ENCODE data around the gene GPATCH1.

The GPATCH1 gene

GRCh38 chr19:33064792-33065550 is 16.0 kb upstream of the GPATCH1 start, which contains the start of gene RHPN2:
TSS of gene RHPN2 (minus strand) at chr19:33064888. CDS start at chr19:33064852, 36 bp downstream.
- Histone ChIP-seq H3K36me3 (ENCODE audit: insufficient read depth, low read depth, low read length) (no peaks in the 10 kb centered on the region), H3K9ac (ENCODE audit: low read depth, low read length) (peak within 1 kb of the TSS; percentile 41; the same call in 1 of the 2 replicates), H3K9me3 (ENCODE audit: insufficient read depth, low read depth, low read length) (no peaks in the 10 kb centered on the region), H3K4me1 (ENCODE audit: insufficient read depth, low read length) (peaks cover 3% of the 10 kb centered on the region), H3K27me3 (ENCODE audit: insufficient read depth, low read length) (peaks cover 18% of the 10 kb centered on the region; the same call in 1 of the 2 replicates), H3K4me3 (ENCODE audit: low read length) (peak within 1 kb of the TSS; percentile 74), H3K27ac (ENCODE audit: low read length) (no peak within 1 kb of the TSS)

GRCh38 chr19:33066543-33066942 is 14.4 kb upstream of the GPATCH1 start:
- Histone ChIP-seq H3K27ac (ENCODE audit: low read length) (no peak overlapping the region), H3K36me3 (ENCODE audit: insufficient read depth, low read depth, low read length) (no peaks in the 10 kb centered on the region), H3K27me3 (ENCODE audit: insufficient read depth, low read length) (peaks cover 18% of the 10 kb centered on the region; the same call in 1 of the 2 replicates), H3K4me1 (ENCODE audit: insufficient read depth, low read length) (peaks cover 3% of the 10 kb centered on the region), H3K9ac (ENCODE audit: low read depth, low read length) (no peak overlapping the region), H3K9me3 (ENCODE audit: insufficient read depth, low read depth, low read length) (no peaks in the 10 kb centered on the region), H3K4me3 (ENCODE audit: low read length) (no peak overlapping the region)

GRCh38 chr19:33067121-33067520 is 13.9 kb upstream of the GPATCH1 start:
- H3K27me3 ChIP-seq (ENCODE audit: insufficient read depth, low read length), result peaks cover 18% of the 10 kb centered on the region; the same call in 1 of the 2 replicates

GRCh38 chr19:33071887-33072286 is 9.1 kb upstream of the GPATCH1 start:
- Histone ChIP-seq H3K9ac (ENCODE audit: low read depth, low read length) (no peak overlapping the region), H3K4me1 (ENCODE audit: insufficient read depth, low read length) (no peaks in the 10 kb centered on the region; the same call in 1 of the 2 replicates), H3K27ac (ENCODE audit: low read length) (no peak overlapping the region), H3K9me3 (ENCODE audit: insufficient read depth, low read depth, low read length) (no peaks in the 10 kb centered on the region), H3K4me3 (ENCODE audit: low read length) (no peak overlapping the region), H3K27me3 (ENCODE audit: insufficient read depth, low read length) (no peaks in the 10 kb centered on the region), H3K36me3 (ENCODE audit: insufficient read depth, low read depth, low read length) (no peaks in the 10 kb centered on the region)

More at GRCh38 chr19:33067121-33067520, 13.9 kb upstream of the GPATCH1 start:
- H3K9ac ChIP-seq (ENCODE audit: low read depth, low read length), result no peak overlapping the region
- no peak overlapping the region for H3K4me3 ChIP-seq (ENCODE audit: low read length)
- H3K9me3 ChIP-seq (ENCODE audit: insufficient read depth, low read depth, low read length), result no peaks in the 10 kb centered on the region
- H3K27ac ChIP-seq (ENCODE audit: low read length), result no peak overlapping the region
- peaks cover 3% of the 10 kb centered on the region for H3K4me1 ChIP-seq (ENCODE audit: insufficient read depth, low read length)
- H3K36me3 ChIP-seq (ENCODE audit: insufficient read depth, low read depth, low read length), result no peaks in the 10 kb centered on the region

GRCh38 chr19:33075519-33075918 is 5.5 kb upstream of the GPATCH1 start:
- H3K4me3 ChIP-seq (ENCODE audit: low read length), result no peak overlapping the region
- H3K27me3 ChIP-seq (ENCODE audit: insufficient read depth, low read length), result no peaks in the 10 kb centered on the region
- H3K9me3 ChIP-seq (ENCODE audit: insufficient read depth, low read depth, low read length), result no peaks in the 10 kb centered on the region
- no peaks in the 10 kb centered on the region for H3K4me1 ChIP-seq (ENCODE audit: insufficient read depth, low read length)
- no peak overlapping the region for H3K9ac ChIP-seq (ENCODE audit: low read depth, low read length)
- no peak overlapping the region for H3K27ac ChIP-seq (ENCODE audit: low read length)
- H3K36me3 ChIP-seq (ENCODE audit: insufficient read depth, low read depth, low read length), result no peaks in the 10 kb centered on the region

GRCh38 chr19:33085570-33086128 is 4.7 kb downstream of the GPATCH1 start:
- no peak overlapping the region for H3K9ac ChIP-seq (ENCODE audit: low read depth, low read length)
- H3K36me3 ChIP-seq (ENCODE audit: insufficient read depth, low read depth, low read length), result peaks cover 22% of the 10 kb centered on the region
- H3K4me3 ChIP-seq (ENCODE audit: low read length), result no peak overlapping the region
- H3K27me3 ChIP-seq (ENCODE audit: insufficient read depth, low read length), result no peaks in the 10 kb centered on the region
- H3K9me3 ChIP-seq (ENCODE audit: insufficient read depth, low read depth, low read length), result no peaks in the 10 kb centered on the region
- H3K27ac ChIP-seq (ENCODE audit: low read length), result no peak overlapping the region
- H3K4me1 ChIP-seq (ENCODE audit: insufficient read depth, low read length), result 0 out of 2 replicates have a peak, but pooled peaks cover 3% of the 10 kb centered on the region

GRCh38 chr19:33086955-33087354 is 6.0 kb downstream of the GPATCH1 start:
- no peak overlapping the region for H3K9ac ChIP-seq (ENCODE audit: low read depth, low read length)
- H3K27me3 ChIP-seq (ENCODE audit: insufficient read depth, low read length), result no peaks in the 10 kb centered on the region
- no peaks in the 10 kb centered on the region for H3K9me3 ChIP-seq (ENCODE audit: insufficient read depth, low read depth, low read length)
- peaks cover 32% of the 10 kb centered on the region for H3K36me3 ChIP-seq (ENCODE audit: insufficient read depth, low read depth, low read length)
- H3K27ac ChIP-seq (ENCODE audit: low read length), result no peak overlapping the region
- 0 out of 2 replicates have a peak, but pooled peaks cover 3% of the 10 kb centered on the region for H3K4me1 ChIP-seq (ENCODE audit: insufficient read depth, low read length)
- no peak overlapping the region for H3K4me3 ChIP-seq (ENCODE audit: low read length)

GRCh38 chr19:33089010-33089409 is 8.0 kb downstream of the GPATCH1 start:
- peaks cover 48% of the 10 kb centered on the region for H3K36me3 ChIP-seq (ENCODE audit: insufficient read depth, low read depth, low read length)

GRCh38 chr19:33090179-33090578 is 9.2 kb downstream of the GPATCH1 start:
- Histone ChIP-seq H3K4me1 (ENCODE audit: insufficient read depth, low read length) (0 out of 2 replicates have a peak, but pooled peaks cover 3% of the 10 kb centered on the region), H3K36me3 (ENCODE audit: insufficient read depth, low read depth, low read length) (peaks cover 58% of the 10 kb centered on the region), H3K27ac (ENCODE audit: low read length) (no peak overlapping the region), H3K9me3 (ENCODE audit: insufficient read depth, low read depth, low read length) (no peaks in the 10 kb centered on the region), H3K4me3 (ENCODE audit: low read length) (no peak overlapping the region), H3K27me3 (ENCODE audit: insufficient read depth, low read length) (no peaks in the 10 kb centered on the region), H3K9ac (ENCODE audit: low read depth, low read length) (no peak overlapping the region)

More at GRCh38 chr19:33089010-33089409, 8.0 kb downstream of the GPATCH1 start:
- H3K4me3 ChIP-seq (ENCODE audit: low read length), result no peak overlapping the region
- H3K27me3 ChIP-seq (ENCODE audit: insufficient read depth, low read length), result no peaks in the 10 kb centered on the region
- no peak overlapping the region for H3K27ac ChIP-seq (ENCODE audit: low read length)
- no peaks in the 10 kb centered on the region for H3K9me3 ChIP-seq (ENCODE audit: insufficient read depth, low read depth, low read length)
- 0 out of 2 replicates have a peak, but pooled peaks cover 3% of the 10 kb centered on the region for H3K4me1 ChIP-seq (ENCODE audit: insufficient read depth, low read length)
- H3K9ac ChIP-seq (ENCODE audit: low read depth, low read length), result no peak overlapping the region

GRCh38 chr19:33093420-33094210 is 12.6 kb downstream of the GPATCH1 start:
- H3K27me3 ChIP-seq (ENCODE audit: insufficient read depth, low read length), result no peaks in the 10 kb centered on the region
- H3K9ac ChIP-seq (ENCODE audit: low read depth, low read length), result no peak overlapping the region
- no peak overlapping the region for H3K27ac ChIP-seq (ENCODE audit: low read length)
- 0 out of 2 replicates have a peak, but pooled peaks cover 3% of the 10 kb centered on the region for H3K4me1 ChIP-seq (ENCODE audit: insufficient read depth, low read length)
- H3K4me3 ChIP-seq (ENCODE audit: low read length), result no peak overlapping the region
- peaks cover 79% of the 10 kb centered on the region for H3K36me3 ChIP-seq (ENCODE audit: insufficient read depth, low read depth, low read length)
- no peaks in the 10 kb centered on the region for H3K9me3 ChIP-seq (ENCODE audit: insufficient read depth, low read depth, low read length)

- Histone ChIP-seq H3K4me1 (ENCODE audit: insufficient read depth, low read length) (0 out of 2 replicates have a peak, but pooled peaks cover 3% of the 10 kb centered on the region), H3K4me3 (ENCODE audit: low read length) (no peak overlapping the region), H3K27me3 (ENCODE audit: insufficient read depth, low read length) (no peaks in the 10 kb centered on the region), H3K9me3 (ENCODE audit: insufficient read depth, low read depth, low read length) (no peaks in the 10 kb centered on the region), H3K27ac (ENCODE audit: low read length) (no peak overlapping the region), H3K9ac (ENCODE audit: low read depth, low read length) (no peak overlapping the region), H3K36me3 (ENCODE audit: insufficient read depth, low read depth, low read length) (peaks cover 72% of the 10 kb centered on the region)
These were observed 13.6 kb downstream of the GPATCH1 start for GRCh38 chr19:33094436-33095067.
